Neuronal stem cell (in vitro differentiated cells): ENCODE data around the gene UBXN1.
"Not testable (repeated sequence)": the region's sequence is repeated elsewhere in the genome, so short reads cannot be mapped to it uniquely, and the experiment has no call there.

Experiments used
- DNase-seq: peaks from one replicate; pipeline ENCODE4 v3.0.0-alpha.2; 2013; ENCODE audit warnings: low spot score
- H2AFZ ChIP-seq: one replicate; pipeline ENCODE4 v1.6.1; 2013; ENCODE audit warnings: mild to moderate bottlenecking, low read length, inconsistent platforms
- H2AK5ac ChIP-seq: 2 replicates; pipeline ENCODE4 v1.6.1; 2013; ENCODE audit warnings: low read depth, mild to moderate bottlenecking, inconsistent platforms, low read length, moderate library complexity, mixed read lengths
- H2BK120ac ChIP-seq: 2 replicates; pipeline ENCODE4 v1.6.1; 2013; ENCODE audit warnings: low read depth, mild to moderate bottlenecking, inconsistent platforms, low read length, moderate library complexity, mixed read lengths
- H2BK12ac ChIP-seq: one replicate; pipeline ENCODE4 v1.6.1; 2013; ENCODE audit warnings: low read length, inconsistent platforms
- H2BK15ac ChIP-seq: 2 replicates; pipeline ENCODE4 v1.6.1; 2013; ENCODE audit warnings: mild to moderate bottlenecking, low read length, inconsistent platforms, mixed read lengths
- H2BK5ac ChIP-seq: one replicate; pipeline ENCODE4 v1.6.1; 2013; ENCODE audit warnings: inconsistent platforms, mild to moderate bottlenecking, low read length, moderate library complexity
- H3K14ac ChIP-seq: one replicate; pipeline ENCODE4 v1.6.1; 2013; ENCODE audit warnings: low read length, inconsistent platforms
- H3K18ac ChIP-seq: 2 replicates; pipeline ENCODE4 v1.6.1; 2013; ENCODE audit warnings: low read length, inconsistent platforms
- H3K23ac ChIP-seq: 2 replicates; pipeline ENCODE4 v1.6.1; 2013; ENCODE audit warnings: low read depth, mild to moderate bottlenecking, mixed read lengths, low read length, inconsistent platforms; ENCODE audit not compliant: poor library complexity
- H3K27ac ChIP-seq: replicated peaks from 3 replicates; pipeline ENCODE4 v1.5.1; 2013; ENCODE audit warnings: low read length, inconsistent platforms
- H3K27me3 ChIP-seq, 3 experiments: 2 replicates each; pipeline ENCODE4 v1.6.1; 2013; ENCODE audit warnings: low read length in 3 of 3, mild to moderate bottlenecking in 2 of 3, inconsistent platforms in 1 of 3, low read depth in 1 of 3, mixed read lengths in 1 of 3, moderate library complexity in 1 of 3; ENCODE audit not compliant: control insufficient read depth in 3 of 3, insufficient read depth in 3 of 3
- H3K36me3 ChIP-seq, 2 donors: replicated peaks in 1 of 2; 2 replicates each; pipeline ENCODE4 v1.6.1; 2013; ENCODE audit warnings: low read length in 2 of 2; ENCODE audit not compliant: control insufficient read depth in 2 of 2, insufficient read depth in 2 of 2
- H3K4ac ChIP-seq: 2 replicates; pipeline ENCODE4 v1.6.1; 2013; ENCODE audit warnings: inconsistent platforms, mild to moderate bottlenecking, low read length, moderate library complexity
- H3K4me1 ChIP-seq, 2 donors: 1 replicate in 1 of 2; 2 replicates in 1 of 2; pipeline ENCODE4 v1.6.1; 2013; ENCODE audit warnings: low read length in 2 of 2, low read depth in 1 of 2; ENCODE audit not compliant: control insufficient read depth in 2 of 2, insufficient read depth in 1 of 2
- H3K4me2 ChIP-seq: one replicate; pipeline ENCODE4 v1.6.1; 2013; ENCODE audit warnings: mild to moderate bottlenecking, low read length, inconsistent platforms; ENCODE audit not compliant: insufficient read depth, poor library complexity, severe bottlenecking
- H3K4me3 ChIP-seq, 2 donors: 2 replicates each; pipeline ENCODE4 v1.5.1; 2013; ENCODE audit warnings: low read length in 2 of 2, mild to moderate bottlenecking in 2 of 2, inconsistent platforms in 1 of 2, moderate library complexity in 1 of 2
- H3K79me1 ChIP-seq: one replicate; pipeline ENCODE4 v1.6.1; 2013; ENCODE audit warnings: low read depth, mild to moderate bottlenecking, inconsistent platforms, low read length, moderate library complexity
- H3K9ac ChIP-seq: one replicate; pipeline ENCODE4 v1.6.1; 2013; ENCODE audit warnings: mild to moderate bottlenecking, low read depth, low read length, inconsistent platforms; ENCODE audit not compliant: poor library complexity
- H3K9me3 ChIP-seq, 2 donors: replicated peaks in 1 of 2; 2 replicates each; pipeline versions ENCODE3 to v1.6.1; 2013; ENCODE audit warnings: low read length in 2 of 2, mild to moderate bottlenecking in 2 of 2, inconsistent platforms in 1 of 2, low read depth in 1 of 2, mixed read lengths in 1 of 2, moderate library complexity in 1 of 2; ENCODE audit not compliant: control insufficient read depth in 2 of 2, insufficient read depth in 1 of 2
- H4K8ac ChIP-seq: one replicate; pipeline ENCODE4 v1.6.1; 2013; ENCODE audit warnings: low read depth, mild to moderate bottlenecking, inconsistent platforms, low read length, moderate library complexity
- H4K91ac ChIP-seq: one replicate; pipeline ENCODE4 v1.6.1; 2013; ENCODE audit warnings: low read length, low read depth, mild to moderate bottlenecking, inconsistent platforms; ENCODE audit not compliant: poor library complexity
- WGBS, 2 donors: extraction: QIAGEN DNeasy Blood & Tissue Kit; methylation state at CpG; one replicate each; pipeline ENCODE4 v1.1.7; 2013; ENCODE audit warnings: missing lambda C conversion rate in 2 of 2, mixed read lengths in 1 of 2; ENCODE audit not compliant: insufficient read length in 2 of 2, insufficient replicate concordance in 1 of 2; ENCODE audit errors: extremely low coverage in 2 of 2; 5-methylcytosine and 5-hydroxymethylcytosine counted together

UBXN1 gene

DNA sequence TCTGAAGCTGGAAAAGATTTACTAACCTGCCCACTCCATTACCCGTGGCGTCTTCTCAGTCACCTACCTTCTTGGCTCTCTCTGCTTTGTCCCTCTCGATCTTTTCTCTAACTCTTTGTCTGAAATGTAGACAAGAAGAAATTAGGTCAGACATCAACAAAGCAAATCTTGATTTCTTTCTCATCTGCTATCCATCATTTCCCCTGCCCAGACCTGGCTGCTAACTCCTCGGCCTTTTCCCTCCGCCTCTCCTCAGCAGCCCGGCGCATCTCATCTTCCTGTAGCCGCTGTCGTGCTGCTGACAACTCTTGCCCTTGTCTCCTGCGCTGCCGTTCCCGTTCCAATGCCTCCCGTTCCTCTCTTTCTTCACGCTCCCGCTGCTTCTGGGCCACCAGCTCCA, 1.2 kb downstream of the UBXN1 start:
- no peak overlapping the region for H3K9ac ChIP-seq
- H3K9me3 ChIP-seq, result no peaks in the 10 kb centered on the region
- WGBS, 2 donors, result no CpG with 5 or more reads among the region's 15 CpGs
- H4K8ac ChIP-seq, result no peak overlapping the region
- no peaks in the 10 kb centered on the region for H3K27me3 ChIP-seq
- H3K4me1 ChIP-seq, result peaks cover 4 to 11% of the 10 kb centered on the region in 2 donors
- DNase-seq, result no peak
- no peak overlapping the region for H2AK5ac ChIP-seq
- peak overlapping the region in 1 of 2 donors; percentile 91 for H3K4me3 ChIP-seq
- no peak overlapping the region for H2BK5ac ChIP-seq
- H3K23ac ChIP-seq, result no peak overlapping the region
- no peak overlapping the region for H4K91ac ChIP-seq
- peaks cover 6% of the 10 kb centered on the region for H3K79me1 ChIP-seq
- no peak overlapping the region for H3K27ac ChIP-seq
- H2BK12ac ChIP-seq, result no peak overlapping the region
- no peak overlapping the region for H3K14ac ChIP-seq
- H3K4me2 ChIP-seq, result no peak overlapping the region
- H2BK15ac ChIP-seq, result no peak overlapping the region
- no peak overlapping the region for H2BK120ac ChIP-seq
- H2AFZ ChIP-seq, result no peak overlapping the region
- no peak overlapping the region for H3K18ac ChIP-seq
- H3K4ac ChIP-seq, result no peak overlapping the region
- H3K36me3 ChIP-seq, result peaks cover 18 to 49% of the 10 kb centered on the region in 2 donors

GRCh38 chr11:62677156-62677555, 1.7 kb downstream of the UBXN1 start:
- H3K4me3 ChIP-seq, result peak overlapping the region in 1 of 2 donors; percentile 91
- no peak overlapping the region for H3K4ac ChIP-seq
- no peak overlapping the region for H3K23ac ChIP-seq
- DNase-seq, result no peak
- H2BK12ac ChIP-seq, result no peak overlapping the region
- H3K27ac ChIP-seq, result no peak overlapping the region
- H3K9ac ChIP-seq, result no peak overlapping the region
- H3K27me3 ChIP-seq, result no peaks in the 10 kb centered on the region
- H3K36me3 ChIP-seq, result peaks cover 18 to 50% of the 10 kb centered on the region in 2 donors
- H2BK5ac ChIP-seq, result no peak overlapping the region
- H2BK15ac ChIP-seq, result no peak overlapping the region
- peaks cover 6% of the 10 kb centered on the region for H3K79me1 ChIP-seq
- no peak overlapping the region for H2AK5ac ChIP-seq
- no peak overlapping the region for H2BK120ac ChIP-seq
- H3K18ac ChIP-seq, result no peak overlapping the region
- H3K4me2 ChIP-seq, result no peak overlapping the region
- no peak overlapping the region for H4K8ac ChIP-seq
- H3K4me1 ChIP-seq, result peaks cover 4 to 11% of the 10 kb centered on the region in 2 donors
- no peak overlapping the region for H2AFZ ChIP-seq
- H4K91ac ChIP-seq, result no peak overlapping the region
- no CpG with 5 or more reads among the region's 6 CpGs for WGBS, 2 donors
- no peak overlapping the region for H3K14ac ChIP-seq
- no peaks in the 10 kb centered on the region for H3K9me3 ChIP-seq

- Histone ChIP-seq H2BK5ac (no peak overlapping the region), H2AK5ac (no peak overlapping the region), H2BK120ac (no peak overlapping the region), H3K4me1 (peaks cover 4 to 11% of the 10 kb centered on the region in 2 donors), H3K27ac (no peak overlapping the region), H2AFZ (no peak overlapping the region), H2BK15ac (no peak overlapping the region), H3K27me3 (no peaks in the 10 kb centered on the region), H3K23ac (no peak overlapping the region), H2BK12ac (no peak overlapping the region), H3K4me2 (no peak overlapping the region), H3K18ac (no peak overlapping the region), H4K8ac (no peak overlapping the region), H3K14ac (no peak overlapping the region), H4K91ac (peak overlapping the region; percentile 64), H3K79me1 (peaks cover 9% of the 10 kb centered on the region), H3K36me3 (peaks cover 18 to 50% of the 10 kb centered on the region in 2 donors), H3K4ac (no peak overlapping the region), H3K9ac (no peak overlapping the region), H3K9me3 (no peaks in the 10 kb centered on the region), H3K4me3 (no peak overlapping the region)
- DNase-seq, result no peak
- no CpG with 5 or more reads among the region's 6 CpGs for WGBS, 2 donors
Observed at GRCh38 chr11:62676698-62677097, 2.2 kb downstream of the UBXN1 start.

DNA sequence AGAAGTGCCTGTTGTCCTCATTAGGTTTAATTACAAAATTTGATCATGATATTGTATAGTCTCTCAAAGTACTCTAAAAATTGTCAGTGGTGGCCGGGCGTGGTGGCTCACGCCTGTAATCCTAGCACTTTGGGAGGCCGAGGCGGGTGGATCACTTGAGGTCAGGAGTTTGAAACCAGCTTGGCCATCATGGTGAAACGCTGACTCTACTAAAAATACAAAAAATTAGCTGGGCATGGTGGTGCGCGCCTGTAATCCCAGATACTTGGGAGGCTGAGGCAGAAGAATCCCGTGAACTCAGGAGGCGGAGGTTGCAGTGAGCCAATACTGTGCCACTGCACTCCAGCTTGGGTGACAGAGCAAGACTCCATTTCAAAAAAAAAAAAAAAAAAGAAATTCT, 3.5 kb downstream of the UBXN1 start:
- not testable (repeated sequence) for H2AFZ ChIP-seq, H4K8ac ChIP-seq, H2BK5ac ChIP-seq, H3K23ac ChIP-seq, H2BK12ac ChIP-seq, DNase-seq, H3K27me3 ChIP-seq, H3K4me3 ChIP-seq, H2BK120ac ChIP-seq, H3K14ac ChIP-seq, H2AK5ac ChIP-seq, H4K91ac ChIP-seq, H3K4me2 ChIP-seq, H3K27ac ChIP-seq, H2BK15ac ChIP-seq, H3K9me3 ChIP-seq, H3K79me1 ChIP-seq, H3K9ac ChIP-seq, H3K18ac ChIP-seq, H3K4ac ChIP-seq
- Histone ChIP-seq H3K4me1 (peaks cover 4 to 11% of the 10 kb centered on the region in 2 donors), H3K36me3 (peaks cover 18 to 50% of the 10 kb centered on the region in 2 donors)
- WGBS, 2 donors, result no CpG with 5 or more reads among the region's 10 CpGs
